GM19467 (cell line): ENCODE measurements around the gene RNF213.
"Not testable (repeated sequence)": the region's sequence is repeated elsewhere in the genome, so short reads cannot be mapped to it uniquely, and the experiment has no call there.

Source experiments
- ATAC-seq: cut with Tn5 transposase; IDR thresholded peaks from one replicate; pipeline ENCODE4 v1.9.1; 2021; ENCODE audit warnings: mild to moderate bottlenecking, moderate library complexity; ENCODE audit not compliant: unreplicated experiment

Gene RNF213

DNA sequence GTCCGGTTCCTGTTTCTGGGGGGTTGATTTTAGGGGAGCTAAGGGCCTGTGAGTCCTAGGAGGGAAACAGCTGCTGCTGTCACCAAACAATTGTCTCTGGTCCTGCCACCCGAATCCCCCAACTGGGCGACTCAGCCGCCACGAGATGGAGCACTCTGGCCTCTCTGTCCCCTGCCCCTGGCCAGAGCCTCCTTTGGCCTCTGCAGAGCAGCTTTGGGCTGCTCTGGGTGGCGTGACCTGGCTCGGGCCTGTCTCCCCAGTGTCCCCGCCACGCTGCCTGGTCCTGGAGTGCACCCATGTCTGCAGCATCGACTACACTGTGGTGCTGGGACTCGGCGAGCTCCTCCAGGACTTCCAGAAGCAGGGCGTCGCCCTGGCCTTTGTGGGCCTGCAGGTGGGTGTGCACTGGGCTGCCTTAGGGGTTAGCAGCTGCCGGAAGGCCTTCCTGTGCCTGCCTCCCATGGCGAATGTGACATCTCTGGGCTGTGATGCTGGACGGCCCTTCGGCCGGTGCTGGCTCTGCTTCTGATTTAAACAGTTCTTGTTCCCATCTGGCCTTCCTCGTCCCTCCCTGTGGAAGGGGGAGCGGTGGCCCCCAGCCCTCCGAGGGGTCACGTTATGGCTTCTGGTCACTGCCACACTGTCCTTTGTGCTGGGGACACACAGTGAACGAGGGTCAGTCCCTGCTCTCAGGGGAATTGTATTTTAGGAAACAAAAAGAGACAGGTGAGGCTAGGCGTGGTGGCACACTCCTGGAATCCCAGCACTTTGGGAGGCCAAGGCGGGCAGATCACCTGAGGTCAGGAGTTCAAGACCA is 11.6 kb upstream of the RNF213 start:
- no peak for ATAC-seq

- no peak for ATAC-seq
These were observed 8.7 kb upstream of the RNF213 start for GRCh38 chr17:80251966-80252365.

DNA sequence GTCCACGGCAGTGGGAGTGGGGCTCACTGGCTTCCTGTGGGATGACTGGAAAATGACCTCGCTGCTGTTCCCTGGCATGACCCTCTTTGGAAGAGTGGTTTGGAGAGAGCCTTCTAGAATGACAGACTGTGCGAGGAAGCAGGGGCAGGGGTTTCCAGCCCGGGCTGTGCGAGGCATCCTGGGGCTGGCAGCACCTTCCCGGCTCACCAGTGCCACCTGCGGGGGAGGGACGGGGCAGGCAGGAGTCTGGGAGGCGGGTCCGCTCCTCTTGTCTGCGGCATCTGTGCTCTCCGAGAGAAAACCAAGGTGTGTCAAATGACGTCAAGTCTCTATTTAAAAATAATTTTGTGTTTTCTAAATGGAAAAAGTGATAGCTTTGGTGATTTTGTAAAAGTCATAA is 7.8 kb upstream of the RNF213 start:
- no peak for ATAC-seq

- ATAC-seq: no peak
These were observed 6.8 kb upstream of the RNF213 start for GRCh38 chr17:80253631-80254395.

GRCh38 chr17:80254396-80255251 is 6.0 kb upstream of the RNF213 start:
- no peak for ATAC-seq

DNA sequence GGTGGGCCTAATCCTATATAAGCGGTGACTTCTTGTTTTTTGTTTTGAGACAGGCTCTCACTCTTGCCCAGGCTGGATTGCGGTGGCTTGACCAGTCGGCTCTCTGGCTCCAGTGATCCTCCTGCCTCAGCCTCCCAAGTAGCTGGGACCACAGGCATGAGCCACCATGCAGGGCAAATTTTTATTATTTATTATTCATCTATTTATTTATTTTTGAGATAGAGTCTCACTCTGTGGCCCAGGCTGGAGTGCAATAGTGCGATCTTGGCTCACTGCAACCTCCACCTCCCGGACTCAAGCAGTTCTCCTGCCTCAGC is 4.7 kb upstream of the RNF213 start:
- no peak for ATAC-seq

DNA sequence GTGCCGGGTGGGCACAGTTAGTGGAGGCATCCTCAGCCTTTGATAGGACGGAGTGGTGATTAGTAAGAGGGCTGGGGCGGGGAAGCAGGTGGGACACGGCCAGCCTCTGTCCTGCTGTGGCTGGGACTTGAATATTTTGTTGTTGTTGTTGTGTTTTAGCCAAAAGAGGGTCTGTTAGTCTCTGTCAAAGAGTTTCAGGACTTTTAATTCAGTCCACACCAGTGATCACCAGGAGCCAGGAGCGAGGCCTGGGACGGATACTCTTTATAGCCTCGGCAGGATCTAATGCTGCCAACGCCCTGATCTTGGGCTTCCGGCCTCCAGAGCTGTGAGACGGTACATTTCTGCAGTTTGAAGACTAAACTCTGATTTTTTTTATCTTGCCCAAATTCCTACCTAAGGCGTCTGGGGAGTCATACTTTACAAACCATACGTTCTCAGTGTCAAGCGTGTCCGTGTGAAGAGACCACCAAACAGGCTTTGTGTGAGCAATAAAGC is 2.9 kb upstream of the RNF213 start:
- no peak for ATAC-seq

- not testable (repeated sequence) for ATAC-seq
These were observed 2.4 kb upstream of the RNF213 start for GRCh38 chr17:80258296-80258695.

DNA sequence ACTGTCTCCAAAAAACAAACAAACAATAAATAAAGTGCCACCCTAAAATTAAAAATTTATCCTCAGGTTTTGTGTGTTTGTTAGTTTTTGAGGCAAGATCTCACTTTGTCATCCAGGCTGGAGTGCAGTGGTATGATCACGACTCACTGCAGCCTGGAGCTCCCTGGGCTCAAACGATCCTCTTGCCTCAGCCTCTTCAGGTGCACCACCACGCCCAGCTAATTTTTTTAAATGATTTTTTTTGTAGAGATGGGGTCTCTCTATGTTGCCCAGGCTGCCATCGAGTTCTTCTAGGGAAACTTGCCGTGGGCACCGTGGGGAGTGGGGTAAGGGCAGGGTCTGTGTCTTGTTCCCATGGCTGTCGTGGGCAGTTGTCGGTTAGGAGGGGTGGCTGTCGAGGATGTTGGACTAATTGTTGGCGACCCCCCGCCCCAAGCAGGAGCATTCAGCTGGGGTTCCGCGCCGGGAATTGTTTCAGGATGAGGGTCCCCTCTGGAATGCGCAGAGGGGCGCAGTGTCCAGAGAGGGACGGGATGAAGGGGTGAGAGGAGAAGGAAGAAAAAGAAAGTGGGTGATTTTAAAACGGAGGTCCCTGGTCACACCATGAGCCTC is 1.1 kb upstream of the RNF213 start:
- no peak for ATAC-seq

DNA sequence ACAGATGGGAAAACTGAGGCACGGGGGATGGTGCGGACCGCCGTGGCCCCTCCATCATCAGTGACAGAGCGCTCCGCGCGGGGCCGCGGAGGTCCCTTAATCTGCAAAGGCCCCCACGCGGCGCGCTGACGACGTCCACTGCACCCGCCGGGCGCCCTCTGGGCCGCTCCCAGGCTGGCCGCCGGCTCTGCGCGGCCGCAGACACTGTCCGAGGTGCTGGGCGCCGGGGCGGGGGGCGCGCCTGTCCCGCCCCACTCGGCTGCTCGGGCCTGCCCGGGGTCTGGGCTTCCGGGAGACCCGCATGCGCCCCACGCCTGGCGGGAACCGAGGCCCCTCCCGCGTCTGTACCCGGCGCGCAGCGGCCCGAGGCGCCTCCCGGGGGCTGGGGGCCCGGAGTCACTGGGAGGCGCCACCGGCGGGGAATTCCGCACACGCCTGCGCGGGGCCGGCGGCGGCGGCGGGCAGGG is 550 bp upstream of the RNF213 start:
- peak; percentile 34 for ATAC-seq

DNA sequence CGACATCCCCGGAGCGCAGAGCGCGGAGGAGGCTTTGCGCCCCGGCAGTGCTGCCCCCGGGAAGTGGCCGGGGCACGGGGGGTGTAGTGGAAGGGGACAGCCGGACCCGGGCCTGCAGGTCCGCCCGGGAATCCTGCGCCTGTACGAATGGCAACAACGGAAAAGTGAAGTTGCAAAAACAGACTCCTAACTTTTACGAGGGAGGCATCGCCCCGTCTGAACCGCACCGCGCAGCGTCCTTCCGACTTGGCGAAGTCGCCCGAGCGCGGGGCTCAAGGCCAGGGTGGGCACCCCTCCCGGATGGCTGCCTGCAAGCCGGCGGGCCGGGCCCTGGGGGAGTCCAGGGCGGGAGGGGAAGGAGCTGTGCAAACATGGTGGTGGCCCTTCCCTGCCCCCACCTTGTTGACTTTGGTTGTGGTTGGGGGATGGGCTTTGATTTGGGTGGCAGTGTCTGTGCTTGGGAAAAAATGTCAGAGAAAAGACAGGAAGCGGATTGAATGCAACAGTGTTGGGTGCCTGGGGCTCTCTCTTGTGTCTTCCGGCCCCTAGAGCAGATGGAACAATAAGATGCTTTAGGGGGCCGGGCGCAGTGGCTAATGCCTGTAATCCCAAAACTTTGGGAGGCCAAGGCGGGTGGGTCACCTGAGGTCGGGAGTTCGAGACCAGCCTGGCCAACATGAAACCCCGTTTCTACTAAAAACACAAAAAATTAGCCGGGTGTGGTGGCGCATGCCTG is 675 bp downstream of the RNF213 start:
- peak; percentile 5 for ATAC-seq

DNA sequence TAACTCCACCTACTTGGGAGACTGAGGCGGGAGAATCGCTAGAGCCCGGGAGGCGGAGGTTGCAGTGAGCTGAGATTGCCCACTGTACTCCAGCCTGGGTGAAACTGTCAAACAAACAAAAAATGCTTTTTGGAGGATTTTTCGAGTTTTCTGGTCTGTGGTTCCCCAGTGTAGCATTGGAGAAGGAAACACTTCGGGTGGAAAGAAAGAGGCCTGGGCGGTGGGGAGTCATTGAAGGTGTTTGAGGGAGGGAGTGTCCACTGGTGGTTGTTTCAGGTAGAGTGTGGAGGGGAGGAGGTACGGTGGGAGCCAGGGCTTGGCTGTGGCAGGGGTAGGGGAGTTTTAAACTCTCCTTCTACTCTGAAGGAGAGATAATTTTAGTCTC is 1.2 kb downstream of the RNF213 start:
- ATAC-seq: no peak

DNA sequence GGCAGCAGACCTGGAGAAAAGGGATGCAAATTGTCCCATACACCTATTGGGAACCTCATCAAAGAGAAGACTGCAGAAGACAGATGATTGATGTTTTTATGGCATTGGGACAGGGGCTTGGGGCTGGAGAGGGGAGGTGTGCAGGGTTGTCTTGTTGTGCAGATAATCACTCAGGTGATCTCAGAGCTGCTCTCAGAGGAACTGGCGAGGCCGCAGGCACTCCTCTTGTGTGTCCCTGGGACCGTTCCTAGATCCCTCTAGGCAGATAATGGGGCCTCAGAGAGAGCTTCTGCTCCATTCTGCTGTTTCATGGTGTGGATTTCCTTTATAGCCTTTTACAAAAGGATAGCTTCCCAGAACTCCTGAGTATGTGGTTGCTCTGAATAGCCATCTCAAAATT is 1.6 kb downstream of the RNF213 start:
- no peak for ATAC-seq

DNA sequence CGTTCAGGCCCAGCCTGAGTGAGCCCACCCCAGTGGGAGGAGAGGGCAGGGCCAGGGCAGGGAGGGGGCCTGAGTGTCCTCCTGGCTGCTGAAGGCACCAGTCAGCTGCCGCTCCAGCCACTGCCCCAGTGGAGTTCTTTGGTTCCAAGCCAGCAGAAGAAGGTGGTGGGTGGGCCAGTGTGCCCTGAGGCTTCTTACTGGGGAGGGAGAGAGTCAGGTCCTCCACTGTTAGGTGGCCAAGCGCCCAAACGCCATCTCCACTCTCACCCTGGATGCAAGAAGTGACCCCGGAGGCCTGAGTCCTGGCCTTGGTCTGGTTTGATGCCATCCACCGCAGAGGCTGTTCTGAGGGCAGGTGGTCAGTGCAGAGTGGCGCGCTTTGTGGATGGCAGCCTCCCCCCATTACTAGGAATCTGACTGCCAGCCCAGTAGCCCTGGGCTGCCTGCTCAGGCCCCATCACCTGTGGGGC is 2.2 kb downstream of the RNF213 start:
- ATAC-seq: no peak

GRCh38 chr17:80263253-80264204 is 2.9 kb downstream of the RNF213 start:
- ATAC-seq: peak; percentile 39

DNA sequence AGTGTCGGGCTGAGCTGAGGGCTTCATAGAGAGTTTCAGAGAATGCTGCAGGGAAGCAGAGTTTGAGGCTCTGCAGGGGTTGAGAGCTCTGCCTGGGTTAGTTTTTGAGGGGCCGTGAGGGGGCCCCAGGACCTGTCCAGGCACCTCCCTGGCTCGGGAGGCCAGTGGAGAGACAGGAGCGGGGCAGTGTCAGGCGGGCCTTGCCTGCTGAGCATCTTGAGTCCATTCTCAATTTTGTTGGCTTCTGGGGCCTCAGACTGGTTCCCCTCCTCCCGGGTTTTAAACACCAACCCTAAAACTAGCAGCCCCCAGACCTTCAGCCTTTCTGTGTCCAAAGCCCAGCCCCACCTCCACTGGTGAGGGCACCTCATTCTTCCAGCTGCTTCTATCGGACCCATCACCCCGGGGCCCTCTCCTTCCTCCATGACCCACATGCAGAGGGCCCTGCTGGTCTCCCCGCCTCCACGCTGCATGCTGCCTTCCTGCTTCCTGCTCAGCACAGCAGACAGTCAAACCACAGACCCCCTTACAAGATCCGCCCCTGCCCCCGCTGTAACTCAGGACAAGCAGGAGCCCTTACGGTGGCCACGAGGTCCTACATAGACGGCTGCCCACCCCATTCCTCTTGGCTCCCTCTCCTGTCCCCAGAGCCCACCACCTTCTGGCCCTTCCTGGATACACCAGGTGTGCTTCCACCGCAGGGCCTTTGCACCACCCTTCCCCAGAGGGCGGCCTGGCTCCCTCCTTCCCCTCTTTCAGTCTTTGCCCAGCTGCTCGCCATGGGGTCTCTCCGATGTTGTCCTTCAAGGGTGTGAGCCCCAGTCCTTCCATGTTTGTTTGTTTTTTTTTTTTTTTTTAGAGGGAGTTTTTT is 3.8 kb downstream of the RNF213 start:
- ATAC-seq: no peak

DNA sequence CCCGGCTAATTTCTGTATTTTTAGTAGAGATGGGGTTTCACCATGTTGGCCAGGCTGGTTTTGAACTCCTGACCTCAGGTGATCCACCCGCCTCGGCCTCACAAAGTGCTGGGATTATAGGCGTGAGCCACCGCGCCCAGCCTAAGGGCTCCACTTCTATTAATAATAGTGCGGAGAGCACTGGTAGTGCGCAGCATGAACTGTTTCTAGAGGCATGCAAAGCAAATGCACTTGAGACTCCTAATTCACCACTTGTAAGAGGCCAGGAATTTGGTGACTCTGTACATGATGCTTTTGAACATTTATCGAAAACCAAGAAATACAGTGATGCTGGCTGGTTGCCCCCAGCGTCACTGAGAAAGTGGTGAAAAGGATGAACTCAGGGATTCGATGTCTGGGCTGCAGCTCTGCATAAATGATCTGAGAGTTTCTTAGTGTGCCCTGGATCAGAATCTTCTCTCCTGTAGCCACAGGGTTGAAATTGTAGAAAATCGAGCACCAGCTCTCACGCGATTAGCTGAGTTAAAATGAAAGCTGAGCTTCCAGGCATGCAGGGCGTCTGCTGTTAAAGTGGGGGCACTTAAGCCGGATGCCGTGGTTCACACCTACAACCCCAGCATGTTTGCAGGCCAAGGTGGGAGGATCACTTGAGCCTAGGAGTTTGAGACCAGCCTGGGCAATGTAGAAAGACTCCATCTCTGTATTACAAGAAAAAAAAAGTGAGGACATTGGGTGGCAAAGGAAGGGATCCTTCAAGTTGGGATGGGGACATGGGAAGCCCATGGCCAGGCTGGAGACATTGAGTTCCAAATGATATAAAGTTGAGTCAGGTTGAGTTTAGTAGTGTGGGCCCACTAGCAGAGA is 4.8 kb downstream of the RNF213 start:
- ATAC-seq: no peak
